Kasumi-1 (cell line): ENCODE data around the gene NXPE1.

Source experiments
- DNase-seq, 2 experiments: peaks; one replicate each; lab custom pipeline; 2025; lab: John Stamatoyannopoulos, UW

Gene NXPE1

GRCh38 chr11:114562166-114562916 lies 2.7 kb upstream of the NXPE1 start:
- DNase-seq: no peak

GRCh38 chr11:114556135-114556534 lies 3.5 kb downstream of the NXPE1 start:
- DNase-seq: no peak

- no peak for DNase-seq
Observed at GRCh38 chr11:114553642-114554041, 6.0 kb downstream of the NXPE1 start.

GRCh38 chr11:114551060-114551459 lies 8.6 kb downstream of the NXPE1 start:
- no peak for DNase-seq

GRCh38 chr11:114525682-114526081 lies 34.0 kb downstream of the NXPE1 start:
- DNase-seq: no peak

GRCh38 chr11:114524122-114524521 lies 35.6 kb downstream of the NXPE1 start:
- DNase-seq: no peak

- DNase-seq: no peak
Observed at GRCh38 chr11:114522818-114523217, 36.9 kb downstream of the NXPE1 start.

GRCh38 chr11:114511538-114511937 lies 48.1 kb downstream of the NXPE1 start:
- no peak for DNase-seq

- DNase-seq: no peak
Observed at GRCh38 chr11:114511079-114511478, 48.6 kb downstream of the NXPE1 start.

GRCh38 chr11:114501901-114502300 lies 57.8 kb downstream of the NXPE1 start:
- DNase-seq: no peak

GRCh38 chr11:114499756-114500155 lies 59.9 kb downstream of the NXPE1 start:
- DNase-seq: no peak

- no peak for DNase-seq
Observed at GRCh38 chr11:114496915-114497314, 62.8 kb downstream of the NXPE1 start.

- no peak for DNase-seq
Observed at GRCh38 chr11:114483929-114484328, 75.8 kb downstream of the NXPE1 start.

- no peak for DNase-seq
Observed at GRCh38 chr11:114482114-114482513, 77.6 kb downstream of the NXPE1 start.

GRCh38 chr11:114479331-114479730 lies 80.3 kb downstream of the NXPE1 start:
- DNase-seq: no peak

- DNase-seq: no peak
Observed at GRCh38 chr11:114478768-114479167, 80.9 kb downstream of the NXPE1 start.

GRCh38 chr11:114478001-114478410 lies 81.7 kb downstream of the NXPE1 start:
- no peak for DNase-seq

- no peak for DNase-seq
Observed at GRCh38 chr11:114472661-114473060, 87.0 kb downstream of the NXPE1 start.
